DND-41 (cell line): ENCODE measurements around the gene TOMM7.

Source experiments
- EZH2 ChIP-seq: IDR thresholded peaks from 3 replicates; pipeline ENCODE4 v1.6.1; 2012; ENCODE audit warnings: borderline replicate concordance, low read depth, mild to moderate bottlenecking, moderate library complexity, low read length, inconsistent platforms; ENCODE audit not compliant: severe bottlenecking
- TF ChIP-seq, protein P1 (sequence below): IDR thresholded peaks from 2 replicates; pipeline ENCODE4 v1.5.1; 2012; ENCODE audit warnings: borderline replicate concordance, low read length, moderate library complexity, mild to moderate bottlenecking; ENCODE audit not compliant: poor library complexity, severe bottlenecking; ENCODE audit errors: extremely low read depth

DNA sequence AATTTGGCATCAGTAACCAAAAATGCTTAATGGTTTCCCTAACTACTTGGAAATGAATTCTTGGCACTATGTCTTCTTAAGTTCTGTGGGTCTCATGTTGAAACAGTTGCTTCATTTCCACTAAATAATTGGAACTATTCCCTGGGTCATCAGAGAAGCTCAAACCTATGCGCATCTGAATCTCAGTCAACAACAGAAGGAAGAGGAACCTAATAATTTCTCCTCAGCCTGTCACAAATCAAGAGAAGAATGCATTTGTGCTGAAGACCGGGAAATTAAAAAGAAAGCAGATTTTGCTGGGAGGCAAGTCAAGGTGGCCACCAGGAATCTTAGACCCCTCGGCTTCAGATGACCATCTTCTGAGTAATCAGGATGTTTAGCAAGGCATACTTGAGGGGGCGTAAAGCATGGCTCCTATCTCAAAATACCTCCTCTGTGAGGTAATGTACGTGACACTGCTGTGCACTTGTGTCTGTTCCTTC is 41.4 kb downstream of the TOMM7 start:
- TF ChIP-seq, protein P1, sequence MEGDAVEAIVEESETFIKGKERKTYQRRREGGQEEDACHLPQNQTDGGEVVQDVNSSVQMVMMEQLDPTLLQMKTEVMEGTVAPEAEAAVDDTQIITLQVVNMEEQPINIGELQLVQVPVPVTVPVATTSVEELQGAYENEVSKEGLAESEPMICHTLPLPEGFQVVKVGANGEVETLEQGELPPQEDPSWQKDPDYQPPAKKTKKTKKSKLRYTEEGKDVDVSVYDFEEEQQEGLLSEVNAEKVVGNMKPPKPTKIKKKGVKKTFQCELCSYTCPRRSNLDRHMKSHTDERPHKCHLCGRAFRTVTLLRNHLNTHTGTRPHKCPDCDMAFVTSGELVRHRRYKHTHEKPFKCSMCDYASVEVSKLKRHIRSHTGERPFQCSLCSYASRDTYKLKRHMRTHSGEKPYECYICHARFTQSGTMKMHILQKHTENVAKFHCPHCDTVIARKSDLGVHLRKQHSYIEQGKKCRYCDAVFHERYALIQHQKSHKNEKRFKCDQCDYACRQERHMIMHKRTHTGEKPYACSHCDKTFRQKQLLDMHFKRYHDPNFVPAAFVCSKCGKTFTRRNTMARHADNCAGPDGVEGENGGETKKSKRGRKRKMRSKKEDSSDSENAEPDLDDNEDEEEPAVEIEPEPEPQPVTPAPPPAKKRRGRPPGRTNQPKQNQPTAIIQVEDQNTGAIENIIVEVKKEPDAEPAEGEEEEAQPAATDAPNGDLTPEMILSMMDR = no peak
- TF ChIP-seq EZH2 = no peak
